Panc1 (cell line): ENCODE results near the gene ADGRG3. TPM values are rescaled to one million over a fixed set of nuclear protein-coding genes. Genes with fewer than 3 reads are reported as not detected.

ENCODE experiments used
- ATAC-seq: fragments of 200-7000 bp; cut with Tn5 transposase; 2 replicates; pipeline ENCODE4 v1.9.1; 2020; ENCODE audit warnings: mild to moderate bottlenecking, moderate library complexity
- BruUV-seq: library from RNA; stranded (reverse); fragments of 400-500 nt; replicated peaks from 2 replicates; lab custom pipeline; 2021; lab: Mats Ljungman, UMichigan
- CTCF ChIA-PET: fragments of 300-600 bp; sonication (Branson Sonifier 250); formaldehyde crosslinking; loops from one replicate; lab custom pipeline; 2022; ENCODE audit warnings: antibody characterized with exemption; lab: Charles Lee
- POLR2A ChIA-PET: fragments of 300-600 bp; sonication (Branson Sonifier 250); formaldehyde crosslinking; loops from one replicate; lab custom pipeline; 2022; ENCODE audit warnings: antibody characterized with exemption; lab: Charles Lee
- DNase-seq: peaks from one replicate; pipeline ENCODE4 v3.0.0-alpha.2; 2010; ENCODE audit warnings: low read depth, low spot score
- H3K27ac ChIP-seq: 2 replicates; pipeline ENCODE4 v1.5.1; 2011; ENCODE audit warnings: mild to moderate bottlenecking, low read length, inconsistent platforms
- H3K27me3 ChIP-seq: fragments of 200-500 bp; sonication (Bioruptor generic); 2 replicates; pipeline ENCODE4 v1.6.0; 2014; ENCODE audit warnings: low read length, inconsistent platforms; ENCODE audit not compliant: control insufficient read depth, insufficient read depth
- H3K36me3 ChIP-seq: fragments of 200-500 bp; sonication (Bioruptor generic); 2 replicates; pipeline ENCODE4 v1.5.1; 2014; ENCODE audit warnings: inconsistent platforms, mild to moderate bottlenecking, low read length, moderate library complexity; ENCODE audit not compliant: control insufficient read depth, insufficient read depth
- H3K4me1 ChIP-seq: 2 replicates; pipeline ENCODE4 v1.5.1; 2011; ENCODE audit warnings: inconsistent platforms, mild to moderate bottlenecking, low read length, moderate library complexity; ENCODE audit not compliant: control insufficient read depth, insufficient read depth
- H3K4me3 ChIP-seq, 2 experiments: 2 replicates each; pipeline ENCODE4 v1.5.1; 2011 to 2012; ENCODE audit warnings: low read depth in 2 of 2, low read length in 2 of 2, mild to moderate bottlenecking in 2 of 2, inconsistent platforms in 1 of 2, moderate library complexity in 1 of 2
- H3K9me3 ChIP-seq: fragments of 200-500 bp; sonication (Bioruptor generic); 2 replicates; pipeline ENCODE4 v1.5.1; 2014; ENCODE audit warnings: low read depth, mild to moderate bottlenecking, inconsistent platforms, low read length, moderate library complexity; ENCODE audit not compliant: control insufficient read depth, insufficient read depth
- POLR2AphosphoS5 ChIP-seq: IDR thresholded peaks from 2 replicates; pipeline ENCODE4 v1.6.1; 2012; ENCODE audit warnings: mild to moderate bottlenecking, low read depth, low read length, moderate library complexity
- REST ChIP-seq, 2 experiments: IDR thresholded peaks; 2 replicates each; pipeline ENCODE4 v1.6.1; 2011 to 2012; ENCODE audit warnings: low read depth in 2 of 2, control low read depth in 1 of 2, low read length in 1 of 2, mild to moderate bottlenecking in 1 of 2, moderate library complexity in 1 of 2; ENCODE audit not compliant: insufficient read depth in 1 of 2
- SIN3A ChIP-seq: IDR thresholded peaks from 2 replicates; pipeline ENCODE4 v1.6.1; 2012; ENCODE audit warnings: low read depth, mild to moderate bottlenecking, low read length, moderate library complexity, borderline replicate concordance; ENCODE audit not compliant: insufficient read depth
- TCF7L2 ChIP-seq: IDR thresholded peaks from 2 replicates; pipeline ENCODE4 v1.6.1; 2011; ENCODE audit warnings: mild to moderate bottlenecking, low read depth, low read length, inconsistent platforms
- in situ Hi-C: cut with HindIII; loops from 2 replicates; pipeline ENCODE4 v1.10.0; 2016; ENCODE audit warnings: low sequenced_read_pairs, low pct_unique_long_range_greater_than_20kb
- intact Hi-C: fragments of 100-400 bp; cut with micrococcal nuclease; formaldehyde crosslinking; loops from one replicate; pipeline ENCODE4 v1.10.0; 2022; ENCODE audit not compliant: unreplicated experiment
- total RNA-seq: library from RNA; stranded (reverse); gene quantifications from one replicate; pipeline ENCODE4 v1.2.1, GENCODE V29; 2021; ENCODE audit not compliant: unreplicated experiment
- TF ChIP-seq, protein P1 (sequence below): fragments of 450-650 bp; IDR thresholded peaks from 2 replicates; pipeline ENCODE4 v1.5.1; 2017; ENCODE audit warnings: mild to moderate bottlenecking

Gene ADGRG3
- total RNA-seq, 1 experiment from 2014 or later = not detected

GRCh38 chr16:57648581-57649442, 19.3 kb upstream of the ADGRG3 start:
- TF ChIP-seq SIN3A = no peak
- TF ChIP-seq REST (IDR thresholded peaks at IDR 0.05; ENCODE audit: insufficient read depth in 1 of 2, low read depth in 2 of 2, low read length in 1 of 2) = peak in 1 of 2 experiments; percentile 30; a peak in 1 of 4 replicates
- no peak for TF ChIP-seq TCF7L2
- TF ChIP-seq, protein P1, sequence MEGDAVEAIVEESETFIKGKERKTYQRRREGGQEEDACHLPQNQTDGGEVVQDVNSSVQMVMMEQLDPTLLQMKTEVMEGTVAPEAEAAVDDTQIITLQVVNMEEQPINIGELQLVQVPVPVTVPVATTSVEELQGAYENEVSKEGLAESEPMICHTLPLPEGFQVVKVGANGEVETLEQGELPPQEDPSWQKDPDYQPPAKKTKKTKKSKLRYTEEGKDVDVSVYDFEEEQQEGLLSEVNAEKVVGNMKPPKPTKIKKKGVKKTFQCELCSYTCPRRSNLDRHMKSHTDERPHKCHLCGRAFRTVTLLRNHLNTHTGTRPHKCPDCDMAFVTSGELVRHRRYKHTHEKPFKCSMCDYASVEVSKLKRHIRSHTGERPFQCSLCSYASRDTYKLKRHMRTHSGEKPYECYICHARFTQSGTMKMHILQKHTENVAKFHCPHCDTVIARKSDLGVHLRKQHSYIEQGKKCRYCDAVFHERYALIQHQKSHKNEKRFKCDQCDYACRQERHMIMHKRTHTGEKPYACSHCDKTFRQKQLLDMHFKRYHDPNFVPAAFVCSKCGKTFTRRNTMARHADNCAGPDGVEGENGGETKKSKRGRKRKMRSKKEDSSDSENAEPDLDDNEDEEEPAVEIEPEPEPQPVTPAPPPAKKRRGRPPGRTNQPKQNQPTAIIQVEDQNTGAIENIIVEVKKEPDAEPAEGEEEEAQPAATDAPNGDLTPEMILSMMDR = peak; percentile 99
- no peaks in the 10 kb centered on the region for H3K9me3 ChIP-seq
- BruUV-seq = no TSS peak
- peaks cover 4% of the 10 kb centered on the region for H3K4me1 ChIP-seq
- no peaks in the 10 kb centered on the region for H3K36me3 ChIP-seq
- intact Hi-C loops (loop anchor here (2.0 to 5.0 kb wide), 2 partner anchors 58 to 72 kb away; no protein-coding TSS in a partner anchor), in situ Hi-C loops (no loop called here)
- ATAC-seq = peak; percentile 79
- H3K27ac ChIP-seq = no peak overlapping the region
- ChIA-PET POLR2A (no interaction called here), CTCF (interaction anchor here (0.6 to 1.3 kb wide), 3 partner anchors 31 to 146 kb away, joined by 3 to 4 read pairs (median 3); no protein-coding TSS in a partner anchor)
- no peak overlapping the region for H3K4me3 ChIP-seq
- no peaks in the 10 kb centered on the region for H3K27me3 ChIP-seq
- DNase-seq = peak; percentile 85

DNA sequence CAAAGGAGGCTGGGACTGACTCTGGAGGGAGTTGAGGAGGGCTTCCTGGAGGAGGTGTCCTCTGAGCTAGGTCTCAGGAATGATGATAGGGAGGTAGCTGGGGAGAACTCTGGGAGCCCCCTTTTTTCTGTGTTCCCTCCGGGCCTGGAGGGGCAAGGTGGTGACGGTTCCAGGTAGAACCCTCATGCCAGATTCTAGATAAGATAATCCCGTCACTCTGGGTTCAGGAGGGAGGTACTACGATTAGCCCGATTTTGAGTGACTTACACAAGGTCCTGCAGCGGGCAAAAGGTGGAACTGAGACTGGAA, 18.7 kb upstream of the ADGRG3 start:
- ChIA-PET CTCF (interaction anchor here (0.6 to 0.7 kb wide), 2 partner anchors 145 to 1051 kb away, joined by 3 to 4 read pairs; no protein-coding TSS in a partner anchor), POLR2A (no interaction called here)
- ATAC-seq (no peak), DNase-seq (no peak)
- TF ChIP-seq REST (IDR thresholded peaks at IDR 0.05; ENCODE audit: insufficient read depth in 1 of 2, low read depth in 2 of 2, low read length in 1 of 2) (no peak), TCF7L2 (no peak), POLR2AphosphoS5 (no peak), SIN3A (no peak)
- TF ChIP-seq, protein P1 = peak; percentile 52; the same call in 1 of the 2 replicates
- no peaks in the 10 kb centered on the region for H3K9me3 ChIP-seq
- no peaks in the 10 kb centered on the region for H3K27me3 ChIP-seq
- in situ Hi-C loops (no loop called here), intact Hi-C loops (loop anchor here (2.0 to 5.0 kb wide), 2 partner anchors 59 to 72 kb away; no protein-coding TSS in a partner anchor)
- no peak overlapping the region for H3K27ac ChIP-seq
- BruUV-seq = no TSS peak
- H3K4me3 ChIP-seq = no peak overlapping the region
- peaks cover 4% of the 10 kb centered on the region for H3K4me1 ChIP-seq
- H3K36me3 ChIP-seq = no peaks in the 10 kb centered on the region
